ENCODE data around the gene IL17A. TPM values are rescaled to one million over a fixed set of nuclear protein-coding genes. Genes with fewer than 3 reads are reported as not detected.

Gene IL17A
- total RNA-seq, 2 donors from 2014 or later = 45.4 to 141 TPM

- Mint-ChIP-seq H3K9me3 (no peaks in the 10 kb centered on the region), H3K4me1 (peaks cover 8% of the 10 kb centered on the region), H3K4me3 (no peak overlapping the region), H3K27me3 (peaks cover 4% of the 10 kb centered on the region), H3K36me3 (ENCODE audit: low read depth) (no peaks in the 10 kb centered on the region), H3K27ac (no peak overlapping the region)
- no peak for ATAC-seq (replicated peaks)
These were observed 30.9 kb downstream of the IL17A start for GRCh38 chr6:52216932-52217575.

DNA sequence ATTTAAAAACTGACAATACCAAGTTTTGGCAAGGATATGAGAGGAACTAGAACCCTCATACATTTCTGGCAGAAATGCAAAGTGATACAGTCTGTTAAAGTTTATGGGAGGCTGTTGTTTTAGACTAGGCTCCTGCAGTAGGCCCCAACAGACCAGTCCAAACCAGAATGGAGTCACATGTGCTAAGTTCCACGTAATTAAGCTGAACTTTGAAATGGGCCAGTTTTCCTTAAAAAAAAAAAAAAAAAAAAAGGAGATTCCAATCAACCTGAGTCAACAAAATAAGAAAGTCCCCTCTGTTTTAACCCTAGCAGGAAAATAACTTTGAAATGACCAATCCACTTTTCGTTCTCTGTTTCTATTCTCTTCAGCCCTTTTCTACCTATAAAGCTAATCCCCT lies 31.6 kb downstream of the IL17A start:
- no peaks in the 10 kb centered on the region for H3K36me3 Mint-ChIP-seq (ENCODE audit: low read depth)
- no peak overlapping the region for H3K4me3 Mint-ChIP-seq
- H3K9me3 Mint-ChIP-seq = no peaks in the 10 kb centered on the region

GRCh38 chr6:52221302-52221701 lies 35.1 kb downstream of the IL17A start:
- Mint-ChIP-seq H3K36me3 (ENCODE audit: low read depth) (no peaks in the 10 kb centered on the region), H3K27ac (peak overlapping the region; percentile 8), H3K4me1 (peaks cover 8% of the 10 kb centered on the region), H3K9me3 (no peaks in the 10 kb centered on the region), H3K27me3 (peaks cover 25% of the 10 kb centered on the region), H3K4me3 (peak overlapping the region; percentile 9)
- ATAC-seq (replicated peaks) = peak; percentile 98

More for the DNA sequence above, 31.6 kb downstream of the IL17A start:
- peaks cover 8% of the 10 kb centered on the region for H3K4me1 Mint-ChIP-seq
- no peak overlapping the region for H3K27ac Mint-ChIP-seq
- H3K27me3 Mint-ChIP-seq = peaks cover 3% of the 10 kb centered on the region
- no peak for ATAC-seq (replicated peaks)

DNA sequence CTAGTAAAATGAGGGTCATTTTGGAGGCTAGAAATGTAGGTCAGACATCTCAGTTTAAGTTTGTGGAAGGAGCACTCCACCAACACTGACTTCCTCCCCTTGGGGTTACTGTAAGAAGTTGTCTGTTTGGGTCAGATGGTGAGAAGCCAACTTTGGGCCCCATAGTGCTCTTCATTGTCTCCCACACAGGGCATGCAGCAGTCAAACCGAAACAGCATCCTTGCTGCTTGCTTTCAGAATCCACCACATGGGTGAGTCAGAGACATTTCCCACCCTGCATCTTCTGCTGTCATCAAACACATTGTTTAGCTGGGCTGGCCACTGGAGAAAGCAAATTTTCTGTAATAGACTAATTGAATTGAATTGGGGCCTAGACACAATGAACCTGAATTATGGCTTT lies 41.3 kb downstream of the IL17A start:
- H3K4me1 Mint-ChIP-seq = peaks cover 19% of the 10 kb centered on the region
- H3K27me3 Mint-ChIP-seq = peaks cover 25% of the 10 kb centered on the region
- peak overlapping the region; percentile 5 for H3K27ac Mint-ChIP-seq
- peak overlapping the region; percentile 42 for H3K4me3 Mint-ChIP-seq
- no peaks in the 10 kb centered on the region for H3K9me3 Mint-ChIP-seq
- H3K36me3 Mint-ChIP-seq (ENCODE audit: low read depth) = no peaks in the 10 kb centered on the region
- peak; percentile 91 for ATAC-seq (replicated peaks)

GRCh38 chr6:52230685-52231084 lies 44.5 kb downstream of the IL17A start:
- H3K36me3 Mint-ChIP-seq (ENCODE audit: low read depth) = no peaks in the 10 kb centered on the region
- H3K27me3 Mint-ChIP-seq = peaks cover 6% of the 10 kb centered on the region
- peaks cover 19% of the 10 kb centered on the region for H3K4me1 Mint-ChIP-seq
- H3K4me3 Mint-ChIP-seq = no peak overlapping the region
- no peak for ATAC-seq (replicated peaks)
- no peaks in the 10 kb centered on the region for H3K9me3 Mint-ChIP-seq
- H3K27ac Mint-ChIP-seq = no peak overlapping the region

- peaks cover 19% of the 10 kb centered on the region for H3K4me1 Mint-ChIP-seq
- H3K9me3 Mint-ChIP-seq = no peaks in the 10 kb centered on the region
- H3K4me3 Mint-ChIP-seq = no peak overlapping the region
- H3K27ac Mint-ChIP-seq = no peak overlapping the region
- peaks cover 13% of the 10 kb centered on the region for H3K27me3 Mint-ChIP-seq
- ATAC-seq (replicated peaks) = peak; percentile 63
- no peaks in the 10 kb centered on the region for H3K36me3 Mint-ChIP-seq (ENCODE audit: low read depth)
These were observed 45.4 kb downstream of the IL17A start for GRCh38 chr6:52231406-52232127.

DNA sequence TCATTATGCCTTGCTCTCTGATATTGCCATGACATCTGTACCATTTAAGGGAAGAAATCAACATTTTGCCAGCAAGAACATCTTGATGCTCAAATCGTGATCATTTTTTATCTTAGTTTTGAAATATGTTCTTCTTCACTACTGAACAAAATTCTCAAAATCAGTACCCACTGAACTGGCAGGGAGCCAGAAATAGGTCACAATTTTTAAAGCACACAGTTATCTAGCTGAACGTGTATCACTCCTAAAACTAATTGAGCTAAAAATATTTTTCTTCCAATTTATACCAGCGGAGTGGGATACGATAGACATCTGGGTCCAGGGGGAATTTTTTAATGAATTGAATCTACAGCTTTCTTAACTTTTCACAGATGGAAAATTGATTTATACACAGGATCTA lies 46.8 kb downstream of the IL17A start:
- no peak for ATAC-seq (replicated peaks)
- H3K9me3 Mint-ChIP-seq = no peaks in the 10 kb centered on the region
- peaks cover 19% of the 10 kb centered on the region for H3K27me3 Mint-ChIP-seq
- H3K4me1 Mint-ChIP-seq = peaks cover 8% of the 10 kb centered on the region
- H3K36me3 Mint-ChIP-seq (ENCODE audit: low read depth) = no peaks in the 10 kb centered on the region
- H3K4me3 Mint-ChIP-seq = no peak overlapping the region
- no peak overlapping the region for H3K27ac Mint-ChIP-seq

DNA sequence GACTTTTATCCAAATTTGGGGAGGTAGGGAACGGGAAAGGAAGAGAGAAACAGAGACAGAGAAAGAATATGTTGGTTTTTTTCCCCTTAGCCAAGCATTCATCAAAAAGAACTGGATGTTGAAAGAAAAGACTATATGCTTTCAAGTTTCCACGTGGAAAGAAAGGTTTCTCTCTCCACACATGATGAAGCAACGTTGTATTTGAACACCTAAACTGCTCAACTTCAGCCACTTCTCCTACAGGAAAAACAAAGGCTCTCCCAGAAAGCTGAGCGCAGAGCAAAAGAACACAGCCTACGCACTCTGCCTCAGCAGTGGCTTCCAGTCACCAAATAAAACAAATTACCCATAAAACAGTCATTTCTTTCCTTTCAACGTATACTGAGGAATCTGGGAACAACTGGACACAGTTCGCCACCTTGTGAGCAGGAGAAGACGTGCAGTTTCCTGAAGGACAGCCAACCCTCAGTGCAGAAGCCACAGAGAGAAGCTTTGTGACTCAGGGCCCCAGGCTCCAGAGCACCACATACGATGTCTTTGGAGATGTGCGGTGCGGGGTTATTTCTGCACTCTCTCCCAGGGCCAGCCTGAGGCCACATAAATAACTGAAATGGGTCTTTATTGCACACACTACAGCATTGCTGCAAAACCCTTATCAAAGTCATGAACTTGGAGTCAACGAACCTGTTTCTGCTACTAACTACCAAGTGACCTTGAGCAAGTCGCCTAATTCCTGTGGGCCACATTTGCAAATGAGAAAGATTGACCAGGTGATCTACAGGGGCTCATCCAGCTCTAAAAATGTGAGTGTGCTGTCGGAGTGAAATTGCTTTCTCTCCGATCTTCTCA lies 48.0 kb downstream of the IL17A start:
- H3K27me3 Mint-ChIP-seq = peaks cover 22% of the 10 kb centered on the region

More for the DNA sequence above, 48.0 kb downstream of the IL17A start:
- Mint-ChIP-seq H3K36me3 (ENCODE audit: low read depth) (no peaks in the 10 kb centered on the region), H3K9me3 (no peaks in the 10 kb centered on the region), H3K4me3 (peak overlapping the region; percentile 7), H3K27ac (no peak overlapping the region), H3K4me1 (peaks cover 5% of the 10 kb centered on the region)
- peak; percentile 85 for ATAC-seq (replicated peaks)

Other genes with a start within 250 kb of the IL17A start
- gene PKHD1, start 98.8 kb upstream of the IL17A start, total RNA-seq = under 1 TPM; 0.19 to 0.24 TPM
- 1,000 to 10,000 TPM in 1 of 2 donors, 100 to 1,000 TPM in 1; 295 to 3,317 TPM for gene IL17F, start 58.1 kb downstream of the IL17A start, total RNA-seq
- 100 to 1,000 TPM; 141 to 247 TPM for gene MCM3, start 98.4 kb downstream of the IL17A start, total RNA-seq
- 1 to 10 TPM; 5.7 to 9.2 TPM for gene PAQR8, start 175.8 kb downstream of the IL17A start, total RNA-seq
- gene EFHC1, start 234.0 kb downstream of the IL17A start, total RNA-seq = 1 to 10 TPM; 3.1 to 3.7 TPM